Duodenal mucosa (tissue), 2 donors: ENCODE results near the gene GSS.

Experiments used
- H3K27ac ChIP-seq: one replicate; pipeline ENCODE4 v1.7.0; 2013; ENCODE audit warnings: low read depth, low read length
- H3K27me3 ChIP-seq, 2 donors: one replicate each; pipeline ENCODE4 v1.7.0; 2013; ENCODE audit warnings: low read length in 2 of 2, control low read depth in 1 of 2; ENCODE audit not compliant: insufficient read depth in 2 of 2, control insufficient read depth in 1 of 2
- H3K36me3 ChIP-seq, 2 donors: one replicate each; pipeline ENCODE4 v1.7.0; 2013; ENCODE audit warnings: low read length in 2 of 2, control low read depth in 1 of 2; ENCODE audit not compliant: insufficient read depth in 2 of 2, control insufficient read depth in 1 of 2
- H3K4me1 ChIP-seq, 2 donors: one replicate each; pipeline ENCODE4 v1.7.0; 2013; ENCODE audit warnings: low read length in 2 of 2, control low read depth in 1 of 2; ENCODE audit not compliant: insufficient read depth in 2 of 2, control insufficient read depth in 1 of 2
- H3K4me3 ChIP-seq, 2 donors: one replicate each; pipeline ENCODE4 v1.7.0; 2013; ENCODE audit warnings: low read length in 2 of 2, low read depth in 1 of 2
- H3K9ac ChIP-seq, 2 donors: one replicate each; pipeline ENCODE4 v1.7.0; 2013; ENCODE audit warnings: low read length in 2 of 2, low read depth in 1 of 2
- H3K9me3 ChIP-seq, 2 donors: one replicate each; pipeline ENCODE4 v1.7.0; 2013; ENCODE audit warnings: low read length in 2 of 2, control low read depth in 1 of 2; ENCODE audit not compliant: control insufficient read depth in 1 of 2

The GSS gene

GRCh38 chr20:34992751-34993417, 37.3 kb upstream of the GSS start:
- H3K4me3 ChIP-seq = no peak overlapping the region
- H3K4me1 ChIP-seq = peaks cover 26 to 28% of the 10 kb centered on the region in 2 donors
- H3K27ac ChIP-seq = no peak overlapping the region
- no peak overlapping the region for H3K9ac ChIP-seq
- H3K27me3 ChIP-seq = no peaks in the 10 kb centered on the region
- H3K9me3 ChIP-seq = no peaks in the 10 kb centered on the region
- H3K36me3 ChIP-seq = peaks cover 15 to 40% of the 10 kb centered on the region in 2 donors

GRCh38 chr20:34990661-34991214, 35.1 kb upstream of the GSS start:
- Histone ChIP-seq H3K36me3 (peaks cover 8 to 29% of the 10 kb centered on the region in 2 donors), H3K9me3 (no peaks in the 10 kb centered on the region), H3K9ac (no peak overlapping the region), H3K27me3 (no peaks in the 10 kb centered on the region), H3K27ac (no peak overlapping the region), H3K4me1 (peaks cover 19 to 20% of the 10 kb centered on the region in 2 donors), H3K4me3 (no peak overlapping the region)

GRCh38 chr20:34990231-34990630, 34.6 kb upstream of the GSS start:
- no peak overlapping the region for H3K27ac ChIP-seq
- H3K4me3 ChIP-seq = no peak overlapping the region
- no peaks in the 10 kb centered on the region for H3K9me3 ChIP-seq
- no peaks in the 10 kb centered on the region for H3K27me3 ChIP-seq
- peaks cover 14 to 16% of the 10 kb centered on the region in 2 donors for H3K4me1 ChIP-seq
- H3K9ac ChIP-seq = no peak overlapping the region
- H3K36me3 ChIP-seq = peaks cover 4 to 24% of the 10 kb centered on the region in 2 donors

- Histone ChIP-seq H3K27ac (no peak overlapping the region), H3K4me3 (no peak overlapping the region), H3K36me3 (peaks cover 4 to 23% of the 10 kb centered on the region in 2 donors), H3K4me1 (peaks cover 10 to 11% of the 10 kb centered on the region in 2 donors), H3K27me3 (no peaks in the 10 kb centered on the region), H3K9ac (no peak overlapping the region), H3K9me3 (no peaks in the 10 kb centered on the region)
These were observed 34.1 kb upstream of the GSS start for GRCh38 chr20:34989670-34990069.

- Histone ChIP-seq H3K27ac (no peak overlapping the region), H3K36me3 (peaks cover 4 to 19% of the 10 kb centered on the region in 2 donors), H3K4me3 (no peak overlapping the region), H3K9me3 (no peaks in the 10 kb centered on the region), H3K9ac (no peak overlapping the region), H3K4me1 (peaks cover 8 to 10% of the 10 kb centered on the region in 2 donors), H3K27me3 (no peaks in the 10 kb centered on the region)
These were observed 33.5 kb upstream of the GSS start for GRCh38 chr20:34989118-34989517.

- no peak overlapping the region for H3K9ac ChIP-seq
- H3K4me1 ChIP-seq = peaks cover 12 to 15% of the 10 kb centered on the region in 2 donors
- peaks cover 0 to 4% of the 10 kb centered on the region in 2 donors for H3K27me3 ChIP-seq
- no peak overlapping the region for H3K4me3 ChIP-seq
- no peak overlapping the region for H3K27ac ChIP-seq
- no peaks in the 10 kb centered on the region for H3K9me3 ChIP-seq
- H3K36me3 ChIP-seq = peaks cover 0 to 10% of the 10 kb centered on the region in 2 donors
These were observed 32.6 kb upstream of the GSS start for GRCh38 chr20:34988191-34988540.

GRCh38 chr20:34987288-34988190, 31.9 kb upstream of the GSS start:
- no peaks in the 10 kb centered on the region for H3K9me3 ChIP-seq
- H3K27ac ChIP-seq = no peak overlapping the region
- peaks cover 0 to 4% of the 10 kb centered on the region in 2 donors for H3K27me3 ChIP-seq
- no peak overlapping the region for H3K9ac ChIP-seq
- peaks cover 13 to 15% of the 10 kb centered on the region in 2 donors for H3K4me1 ChIP-seq
- H3K36me3 ChIP-seq = peaks cover 0 to 6% of the 10 kb centered on the region in 2 donors
- H3K4me3 ChIP-seq = no peak overlapping the region

- peaks cover 0 to 5% of the 10 kb centered on the region in 2 donors for H3K36me3 ChIP-seq
- no peak overlapping the region for H3K27ac ChIP-seq
- H3K4me3 ChIP-seq = no peak overlapping the region
- H3K4me1 ChIP-seq = peaks cover 13 to 15% of the 10 kb centered on the region in 2 donors
- H3K9me3 ChIP-seq = no peaks in the 10 kb centered on the region
- H3K9ac ChIP-seq = no peak overlapping the region
- H3K27me3 ChIP-seq = peaks cover 0 to 4% of the 10 kb centered on the region in 2 donors
These were observed 31.0 kb upstream of the GSS start for GRCh38 chr20:34986311-34987287.

GRCh38 chr20:34985461-34986310, 30.1 kb upstream of the GSS start:
- Histone ChIP-seq H3K4me3 (no peak overlapping the region), H3K9me3 (no peaks in the 10 kb centered on the region), H3K9ac (no peak overlapping the region), H3K36me3 (no peaks in the 10 kb centered on the region), H3K4me1 (peaks cover 19 to 22% of the 10 kb centered on the region in 2 donors), H3K27ac (no peak overlapping the region), H3K27me3 (peaks cover 0 to 4% of the 10 kb centered on the region in 2 donors)
